ENCODE results near the gene RFX2.

DNA sequence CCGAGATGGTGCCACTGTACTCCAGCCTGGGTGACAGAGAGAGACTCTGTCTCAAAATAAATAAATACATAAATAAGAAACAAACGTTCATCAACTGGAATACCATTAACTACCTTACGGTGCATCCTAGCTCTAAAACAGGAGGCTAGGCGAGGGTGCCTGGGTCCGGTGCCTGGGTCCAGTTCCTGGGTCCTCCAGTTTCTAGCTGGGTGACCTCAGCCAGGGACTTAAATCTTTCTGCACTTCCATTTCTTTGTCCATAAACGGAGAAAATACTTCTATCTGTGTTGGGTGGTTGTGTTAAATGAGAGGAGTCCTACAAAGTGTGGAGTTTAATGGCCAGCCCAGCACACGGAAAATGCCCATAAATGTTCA, 34.0 kb downstream of the RFX2 start:
- TF ChIP-seq, protein P1, sequence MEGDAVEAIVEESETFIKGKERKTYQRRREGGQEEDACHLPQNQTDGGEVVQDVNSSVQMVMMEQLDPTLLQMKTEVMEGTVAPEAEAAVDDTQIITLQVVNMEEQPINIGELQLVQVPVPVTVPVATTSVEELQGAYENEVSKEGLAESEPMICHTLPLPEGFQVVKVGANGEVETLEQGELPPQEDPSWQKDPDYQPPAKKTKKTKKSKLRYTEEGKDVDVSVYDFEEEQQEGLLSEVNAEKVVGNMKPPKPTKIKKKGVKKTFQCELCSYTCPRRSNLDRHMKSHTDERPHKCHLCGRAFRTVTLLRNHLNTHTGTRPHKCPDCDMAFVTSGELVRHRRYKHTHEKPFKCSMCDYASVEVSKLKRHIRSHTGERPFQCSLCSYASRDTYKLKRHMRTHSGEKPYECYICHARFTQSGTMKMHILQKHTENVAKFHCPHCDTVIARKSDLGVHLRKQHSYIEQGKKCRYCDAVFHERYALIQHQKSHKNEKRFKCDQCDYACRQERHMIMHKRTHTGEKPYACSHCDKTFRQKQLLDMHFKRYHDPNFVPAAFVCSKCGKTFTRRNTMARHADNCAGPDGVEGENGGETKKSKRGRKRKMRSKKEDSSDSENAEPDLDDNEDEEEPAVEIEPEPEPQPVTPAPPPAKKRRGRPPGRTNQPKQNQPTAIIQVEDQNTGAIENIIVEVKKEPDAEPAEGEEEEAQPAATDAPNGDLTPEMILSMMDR (IDR thresholded peaks at IDR 0.05), result no peak
- TF ChIP-seq ZNF138 (CRISPR knock-in tag; conservative IDR thresholded peaks at IDR 0.05) (no peak), SMAD3 (CRISPR knock-in tag; IDR thresholded peaks at IDR 0.05; ENCODE audit: borderline replicate concordance) (no peak)
- TF ChIP-seq, protein P2, sequence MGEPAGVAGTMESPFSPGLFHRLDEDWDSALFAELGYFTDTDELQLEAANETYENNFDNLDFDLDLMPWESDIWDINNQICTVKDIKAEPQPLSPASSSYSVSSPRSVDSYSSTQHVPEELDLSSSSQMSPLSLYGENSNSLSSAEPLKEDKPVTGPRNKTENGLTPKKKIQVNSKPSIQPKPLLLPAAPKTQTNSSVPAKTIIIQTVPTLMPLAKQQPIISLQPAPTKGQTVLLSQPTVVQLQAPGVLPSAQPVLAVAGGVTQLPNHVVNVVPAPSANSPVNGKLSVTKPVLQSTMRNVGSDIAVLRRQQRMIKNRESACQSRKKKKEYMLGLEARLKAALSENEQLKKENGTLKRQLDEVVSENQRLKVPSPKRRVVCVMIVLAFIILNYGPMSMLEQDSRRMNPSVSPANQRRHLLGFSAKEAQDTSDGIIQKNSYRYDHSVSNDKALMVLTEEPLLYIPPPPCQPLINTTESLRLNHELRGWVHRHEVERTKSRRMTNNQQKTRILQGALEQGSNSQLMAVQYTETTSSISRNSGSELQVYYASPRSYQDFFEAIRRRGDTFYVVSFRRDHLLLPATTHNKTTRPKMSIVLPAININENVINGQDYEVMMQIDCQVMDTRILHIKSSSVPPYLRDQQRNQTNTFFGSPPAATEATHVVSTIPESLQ (CRISPR knock-in tag; IDR thresholded peaks at IDR 0.05), result no peak
- TF ChIP-seq, protein P3, sequence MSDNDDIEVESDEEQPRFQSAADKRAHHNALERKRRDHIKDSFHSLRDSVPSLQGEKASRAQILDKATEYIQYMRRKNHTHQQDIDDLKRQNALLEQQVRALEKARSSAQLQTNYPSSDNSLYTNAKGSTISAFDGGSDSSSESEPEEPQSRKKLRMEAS (CRISPR knock-in tag; IDR thresholded peaks at IDR 0.05), result no peak

All from WTC11 (cell line).